Thymus (tissue), 11 donors: ENCODE measurements around the gene GSTM1. TPM values are rescaled to one million over a fixed set of nuclear protein-coding genes. Genes with fewer than 3 reads are reported as not detected.

Experiments used
- DNase-seq, 9 donors: peaks; one replicate each; pipeline ENCODE4 v3.0.0-alpha.2; 2013; ENCODE audit warnings: low spot score in 9 of 9, low read depth in 6 of 9, missing footprints in 1 of 9
- H3K27ac ChIP-seq, 2 donors: one replicate each; pipeline ENCODE4 v1.5.1; 2013; ENCODE audit warnings: control low read depth in 1 of 2, low read depth in 1 of 2, low read length in 1 of 2, mild to moderate bottlenecking in 1 of 2, moderate library complexity in 1 of 2
- H3K27me3 ChIP-seq, 2 donors: one replicate each; pipeline ENCODE4 v1.5.1; 2013; ENCODE audit warnings: low read length in 1 of 2; ENCODE audit not compliant: control insufficient read depth in 2 of 2, insufficient read depth in 1 of 2
- H3K36me3 ChIP-seq, 2 donors: one replicate each; pipeline ENCODE4 v1.5.1; 2013; ENCODE audit warnings: low read length in 1 of 2, mild to moderate bottlenecking in 1 of 2, moderate library complexity in 1 of 2; ENCODE audit not compliant: control insufficient read depth in 2 of 2, insufficient read depth in 2 of 2
- H3K4me1 ChIP-seq, 2 donors: one replicate each; pipeline ENCODE4 v1.5.1; 2013; ENCODE audit warnings: low read length in 2 of 2; ENCODE audit not compliant: control insufficient read depth in 2 of 2, insufficient read depth in 2 of 2
- H3K4me3 ChIP-seq, 2 donors: one replicate each; pipeline ENCODE4 v1.5.1; 2013; ENCODE audit warnings: low read length in 2 of 2, control low read depth in 1 of 2, mild to moderate bottlenecking in 1 of 2
- H3K9me3 ChIP-seq, 2 donors: one replicate each; pipeline ENCODE4 v1.5.1; 2013; ENCODE audit warnings: low read length in 1 of 2, mild to moderate bottlenecking in 1 of 2; ENCODE audit not compliant: control insufficient read depth in 2 of 2, insufficient read depth in 1 of 2
- WGBS: extraction: QIAGEN DNeasy Blood & Tissue Kit; methylation state at CpG from one replicate; pipeline ENCODE4 v1.1.7; 2013; 5-methylcytosine and 5-hydroxymethylcytosine counted together
- polyA plus RNA-seq: library from polyadenylated mRNA; stranded (reverse); fragments of 200-250 nt; gene quantifications from one replicate; pipeline ENCODE4 v1.2.3, GENCODE V29; 2013
- total RNA-seq: library from RNA; stranded (reverse); fragments of 120-200 nt; gene quantifications from one replicate; pipeline ENCODE4 v1.2.4, GENCODE V29; 2013
- donor health status: healthy.

The GSTM1 gene
- total and polyA plus RNA-seq, 2 donors: 0.27 to 12.9 TPM

- H3K4me1 ChIP-seq: peaks cover 2 to 12% of the 10 kb centered on the region in 2 donors
- H3K9me3 ChIP-seq: no peaks in the 10 kb centered on the region
- WGBS: 46% methylated on average over 32 of the region's 32 CpGs
- H3K36me3 ChIP-seq: no peaks in the 10 kb centered on the region
- H3K27ac ChIP-seq: no peak overlapping the region
- H3K27me3 ChIP-seq: no peaks in the 10 kb centered on the region
- H3K4me3 ChIP-seq: no peak overlapping the region
- peak in 4 of 9 donors; percentile 71 to 87 (median 79) for DNase-seq
Measured at GRCh38 chr1:109643385-109644230, 44.0 kb upstream of the GSTM1 start.

- H3K4me3 ChIP-seq: no peak overlapping the region
- peaks cover 2 to 12% of the 10 kb centered on the region in 2 donors for H3K4me1 ChIP-seq
- DNase-seq: no peak
- H3K27me3 ChIP-seq: no peaks in the 10 kb centered on the region
- H3K27ac ChIP-seq: no peak overlapping the region
- H3K9me3 ChIP-seq: no peaks in the 10 kb centered on the region
- WGBS: 85% methylated on average over 10 of the region's 10 CpGs
- H3K36me3 ChIP-seq: no peaks in the 10 kb centered on the region
Measured at GRCh38 chr1:109644670-109645069, 42.9 kb upstream of the GSTM1 start.

GRCh38 chr1:109649491-109649914 is 38.1 kb upstream of the GSTM1 start:
- Histone ChIP-seq H3K4me3 (no peak overlapping the region), H3K27me3 (peaks cover 0 to 2% of the 10 kb centered on the region in 2 donors), H3K9me3 (peaks cover 0 to 2% of the 10 kb centered on the region in 2 donors), H3K27ac (no peak overlapping the region), H3K36me3 (no peaks in the 10 kb centered on the region), H3K4me1 (no peaks in the 10 kb centered on the region)
- no peak for DNase-seq
- WGBS: 81% methylated on average over 4 of the region's 4 CpGs

- Histone ChIP-seq H3K4me1 (peaks cover 3 to 5% of the 10 kb centered on the region in 2 donors), H3K36me3 (no peaks in the 10 kb centered on the region), H3K4me3 (no peak overlapping the region), H3K27ac (no peak overlapping the region), H3K9me3 (peaks cover 0 to 3% of the 10 kb centered on the region in 2 donors), H3K27me3 (peaks cover 0 to 10% of the 10 kb centered on the region in 2 donors)
- 95% methylated on average over 3 of the region's 3 CpGs for WGBS
- DNase-seq: no peak
Measured at GRCh38 chr1:109650609-109651008, 37.0 kb upstream of the GSTM1 start.

- Histone ChIP-seq H3K9me3 (peaks cover 0 to 3% of the 10 kb centered on the region in 2 donors), H3K36me3 (no peaks in the 10 kb centered on the region), H3K27ac (no peak overlapping the region), H3K4me1 (peaks cover 3 to 12% of the 10 kb centered on the region in 2 donors), H3K27me3 (peaks cover 0 to 21% of the 10 kb centered on the region in 2 donors), H3K4me3 (no peak overlapping the region)
- no peak for DNase-seq
- 70% methylated on average over 2 of the region's 2 CpGs for WGBS
Measured at GRCh38 chr1:109652402-109652801, 35.2 kb upstream of the GSTM1 start.

GRCh38 chr1:109653306-109653705 is 34.3 kb upstream of the GSTM1 start:
- no peak overlapping the region for H3K4me3 ChIP-seq
- H3K27ac ChIP-seq: no peak overlapping the region
- DNase-seq: no peak
- H3K36me3 ChIP-seq: no peaks in the 10 kb centered on the region
- 90% methylated on average over 2 of the region's 2 CpGs for WGBS
- peaks cover 0 to 21% of the 10 kb centered on the region in 2 donors for H3K27me3 ChIP-seq
- H3K9me3 ChIP-seq: peaks cover 0 to 3% of the 10 kb centered on the region in 2 donors
- H3K4me1 ChIP-seq: peaks cover 3 to 12% of the 10 kb centered on the region in 2 donors

- no peak for DNase-seq
- Histone ChIP-seq H3K4me1 (peaks cover 3 to 16% of the 10 kb centered on the region in 2 donors), H3K4me3 (no peak overlapping the region), H3K27ac (no peak overlapping the region), H3K27me3 (peaks cover 0 to 21% of the 10 kb centered on the region in 2 donors), H3K9me3 (peaks cover 0 to 3% of the 10 kb centered on the region in 2 donors), H3K36me3 (no peaks in the 10 kb centered on the region)
- WGBS: 97% methylated on average over 12 of the region's 12 CpGs
Measured at GRCh38 chr1:109654519-109654918, 33.1 kb upstream of the GSTM1 start.

- Histone ChIP-seq H3K27me3 (peaks cover 0 to 21% of the 10 kb centered on the region in 2 donors), H3K27ac (peak within 1 kb of the TSS in 1 of 2 donors; percentile 53), H3K9me3 (peaks cover 0 to 3% of the 10 kb centered on the region in 2 donors), H3K36me3 (no peaks in the 10 kb centered on the region), H3K4me3 (peak within 1 kb of the TSS; percentile 64 to 83), H3K4me1 (peaks cover 3 to 21% of the 10 kb centered on the region in 2 donors)
- 3% methylated on average over 54 of the region's 54 CpGs for WGBS
- peak in 6 of 9 donors; percentile 18 to 70 (median 50) for DNase-seq
Measured at GRCh38 chr1:109655615-109656519, 31.8 kb upstream of the GSTM1 start, which contains the start of gene GSTM4. Gene GSTM4, plus strand, starts transcription at chr1:109656099. Its CDS starts 291 bp downstream, at chr1:109656390.
